OCI-LY3 (cell line): ENCODE data around the gene FBXW10B.
"Not testable (repeated sequence)": the region's sequence is repeated elsewhere in the genome, so short reads cannot be mapped to it uniquely, and the experiment has no call there.

Experiments used
- H2AFZ ChIP-seq: fragments of 200-600, 300-600 bp; shearing (Covaris generic); 2 replicates; pipeline ENCODE4 v1.6.0; 2014; ENCODE audit warnings: antibody characterized with exemption, low read depth, low read length
- H3K27ac ChIP-seq: fragments of 200-600, 300-600 bp; sonication (generic); 2 replicates; pipeline ENCODE4 v1.5.1; 2014; ENCODE audit warnings: mild to moderate bottlenecking, low read length, moderate library complexity, mixed read lengths
- H3K27me3 ChIP-seq: fragments of 200-600, 300-600 bp; sonication (generic); 2 replicates; pipeline ENCODE4 v1.6.1; 2014; ENCODE audit warnings: low read depth, low read length, mixed read lengths
- H3K36me3 ChIP-seq: fragments of 200-600, 300-600 bp; sonication (generic); replicated peaks from 2 replicates; pipeline ENCODE3; 2014; ENCODE audit warnings: low read depth, low read length, mixed read lengths
- H3K4me1 ChIP-seq: fragments of 300-600, 200-600 bp; sonication (generic); 2 replicates; pipeline ENCODE4 v1.6.1; 2014; ENCODE audit warnings: low read length, mixed read lengths
- H3K4me2 ChIP-seq: fragments of 200-600, 300-600 bp; sonication (generic); 2 replicates; pipeline ENCODE4 v1.6.1; 2014; ENCODE audit warnings: low read length, mixed read lengths
- H3K4me3 ChIP-seq: fragments of 300-600, 200-600 bp; sonication (generic); 2 replicates; pipeline ENCODE4 v1.5.1; 2014; ENCODE audit warnings: antibody characterized with exemption, mild to moderate bottlenecking, low read length, moderate library complexity
- H3K79me2 ChIP-seq: fragments of 300-600, 200-600 bp; shearing (Covaris generic); 2 replicates; pipeline ENCODE4 v1.6.1; 2014; ENCODE audit warnings: mild to moderate bottlenecking, low read length, mixed read lengths
- H3K9ac ChIP-seq: fragments of 300-600, 200-600 bp; shearing (Covaris generic); 2 replicates; pipeline ENCODE4 v1.6.0; 2014; ENCODE audit warnings: mild to moderate bottlenecking, low read length, moderate library complexity
- H3K9me3 ChIP-seq: fragments of 200-600, 300-600 bp; shearing (Covaris generic); 2 replicates; pipeline ENCODE4 v1.6.1; 2014; ENCODE audit warnings: low read length, mixed read lengths; ENCODE audit not compliant: insufficient read depth
- H4K20me1 ChIP-seq: fragments of 200-600, 300-600 bp; sonication (generic); 2 replicates; pipeline ENCODE4 v1.6.1; 2016; ENCODE audit warnings: low read length, mixed read lengths; ENCODE audit not compliant: insufficient read depth
- CTCF ChIP-seq: fragments of 200-600, 300-600 bp; sonication (generic); IDR thresholded peaks from 2 replicates; pipeline ENCODE4 v1.5.1; 2014; ENCODE audit warnings: antibody characterized with exemption, low read length, low read depth
- EZH2phosphoT487 ChIP-seq: fragments of 200-600 bp; shearing (Covaris generic); IDR thresholded peaks from 2 replicates; pipeline ENCODE4 v1.6.1; 2018; ENCODE audit warnings: antibody characterized with exemption, mixed run types, low read depth

Gene FBXW10B

GRCh38 chr17:15650741-15651582 lies 31.5 kb upstream of the FBXW10B start:
- no peaks in the 10 kb centered on the region for H4K20me1 ChIP-seq
- TF ChIP-seq CTCF (no peak), EZH2phosphoT487 (no peak)
- no peak overlapping the region for H3K4me2 ChIP-seq
- H3K27me3 ChIP-seq = no peaks in the 10 kb centered on the region
- H3K27ac ChIP-seq = no peak overlapping the region
- no peak overlapping the region for H3K4me3 ChIP-seq
- no peaks in the 10 kb centered on the region for H3K79me2 ChIP-seq
- H3K4me1 ChIP-seq = peaks cover 2% of the 10 kb centered on the region
- no peaks in the 10 kb centered on the region for H3K36me3 ChIP-seq
- no peak overlapping the region for H2AFZ ChIP-seq
- H3K9me3 ChIP-seq = no peaks in the 10 kb centered on the region
- no peak overlapping the region for H3K9ac ChIP-seq

- Histone ChIP-seq H2AFZ (no peak overlapping the region), H3K4me2 (no peak overlapping the region), H3K36me3 (no peaks in the 10 kb centered on the region), H3K9me3 (no peaks in the 10 kb centered on the region), H3K79me2 (no peaks in the 10 kb centered on the region), H3K9ac (no peak overlapping the region), H3K4me1 (peaks cover 10% of the 10 kb centered on the region), H4K20me1 (no peaks in the 10 kb centered on the region), H3K27me3 (no peaks in the 10 kb centered on the region), H3K27ac (no peak overlapping the region), H3K4me3 (no peak overlapping the region)
- no peak for TF ChIP-seq CTCF
- no peak for TF ChIP-seq EZH2phosphoT487
Observed at GRCh38 chr17:15649861-15650421, 30.4 kb upstream of the FBXW10B start.

GRCh38 chr17:15648386-15648785 lies 28.9 kb upstream of the FBXW10B start:
- H3K36me3 ChIP-seq = no peaks in the 10 kb centered on the region
- no peaks in the 10 kb centered on the region for H3K79me2 ChIP-seq
- no peak for TF ChIP-seq EZH2phosphoT487
- TF ChIP-seq CTCF = no peak
- no peak overlapping the region for H3K4me3 ChIP-seq
- no peak overlapping the region for H3K4me2 ChIP-seq
- H2AFZ ChIP-seq = no peak overlapping the region
- peaks cover 10% of the 10 kb centered on the region for H3K4me1 ChIP-seq
- H3K27ac ChIP-seq = no peak overlapping the region
- no peaks in the 10 kb centered on the region for H3K9me3 ChIP-seq
- no peaks in the 10 kb centered on the region for H3K27me3 ChIP-seq
- no peak overlapping the region for H3K9ac ChIP-seq
- no peaks in the 10 kb centered on the region for H4K20me1 ChIP-seq

- not testable (repeated sequence) for H4K20me1 ChIP-seq, H3K36me3 ChIP-seq, H3K4me2 ChIP-seq, H2AFZ ChIP-seq, H3K4me3 ChIP-seq, H3K27ac ChIP-seq, H3K9me3 ChIP-seq, H3K79me2 ChIP-seq, H3K27me3 ChIP-seq
- H3K4me1 ChIP-seq = peaks cover 10% of the 10 kb centered on the region
- H3K9ac ChIP-seq = peak overlapping the region; percentile 10; the same call in 1 of the 2 replicates
Observed at GRCh38 chr17:15645942-15646312, 26.4 kb upstream of the FBXW10B start.

GRCh38 chr17:15645099-15645941 lies 25.8 kb upstream of the FBXW10B start:
- peaks cover 10% of the 10 kb centered on the region for H3K4me1 ChIP-seq

GRCh38 chr17:15642505-15643251 lies 23.2 kb upstream of the FBXW10B start:
- not testable (repeated sequence) for H3K27ac ChIP-seq, H3K36me3 ChIP-seq, H3K4me2 ChIP-seq

More at GRCh38 chr17:15645099-15645941, 25.8 kb upstream of the FBXW10B start:
- not testable (repeated sequence) for H4K20me1 ChIP-seq, H3K9me3 ChIP-seq, H3K79me2 ChIP-seq, H3K27me3 ChIP-seq, H2AFZ ChIP-seq, H3K4me3 ChIP-seq, H3K27ac ChIP-seq, H3K36me3 ChIP-seq
- Histone ChIP-seq H3K9ac (peak overlapping the region; percentile 10; the same call in 1 of the 2 replicates), H3K4me2 (0 out of 2 replicates have a peak overlapping the region, but pooled peaks have one; percentile 12)

More at GRCh38 chr17:15642505-15643251, 23.2 kb upstream of the FBXW10B start:
- not testable (repeated sequence) for H3K27me3 ChIP-seq, H3K9me3 ChIP-seq, H3K79me2 ChIP-seq, H2AFZ ChIP-seq, H3K4me3 ChIP-seq, H3K9ac ChIP-seq, H4K20me1 ChIP-seq
- H3K4me1 ChIP-seq = peaks cover 10% of the 10 kb centered on the region
